Keratinocyte (primary cell): ENCODE results near the gene RELL1. TPM values are rescaled to one million over a fixed set of nuclear protein-coding genes. Genes with fewer than 3 reads are reported as not detected.
A peak's percentile ranks its signal among the peaks of the same experiment; 100 is the strongest.

ENCODE experiments used
- DNase-seq: peaks from one replicate; pipeline ENCODE4 v3.0.0-alpha.2; 2011; ENCODE audit warnings: low read depth, missing footprints, low spot score
- FAIRE-seq: peaks from 2 replicates; lab custom pipeline; 2011; peaks lifted over from hg19 to GRCh38; lab: Jason Lieb, UNC
- H2AFZ ChIP-seq: 2 replicates; pipeline ENCODE4 v1.6.0; 2012; ENCODE audit warnings: low read length, control low read depth, inconsistent platforms; ENCODE audit not compliant: control insufficient read depth
- H3K27ac ChIP-seq: 2 replicates; pipeline ENCODE4 v1.5.1; 2011; ENCODE audit warnings: low read length; ENCODE audit not compliant: control insufficient read depth, insufficient read depth
- H3K27me3 ChIP-seq: 3 replicates; pipeline ENCODE4 v1.6.0; 2011; ENCODE audit warnings: low read length; ENCODE audit not compliant: control insufficient read depth, insufficient read depth; ENCODE audit errors: extremely low read depth
- H3K36me3 ChIP-seq, 2 experiments: 2 replicates in 1 of 2; 3 replicates in 1 of 2; pipeline ENCODE4 v1.5.1; 2011; ENCODE audit warnings: low read length in 2 of 2, mild to moderate bottlenecking in 1 of 2; ENCODE audit not compliant: control insufficient read depth in 2 of 2, insufficient read depth in 2 of 2; ENCODE audit errors: extremely low read depth in 1 of 2
- H3K4me1 ChIP-seq: 3 replicates; pipeline ENCODE4 v1.5.1; 2011; ENCODE audit warnings: low read length; ENCODE audit not compliant: control insufficient read depth, insufficient read depth; ENCODE audit errors: extremely low read depth
- H3K4me2 ChIP-seq: 3 replicates; pipeline ENCODE4 v1.6.0; 2011; ENCODE audit warnings: low read depth, low read length; ENCODE audit not compliant: control insufficient read depth, insufficient read depth; ENCODE audit errors: extremely low read depth
- H3K4me3 ChIP-seq, 3 experiments: fragments of 200-600 bp in 1 of 3; sonication (generic) in 1 of 3; 2 replicates in 2 of 3; 3 replicates in 1 of 3; pipeline ENCODE4 v1.5.1; 2011 to 2016; ENCODE audit warnings: low read length in 3 of 3, mild to moderate bottlenecking in 3 of 3, control low read depth in 2 of 3, inconsistent platforms in 1 of 3, low read depth in 1 of 3, mixed read lengths in 1 of 3, mixed run types in 1 of 3, moderate library complexity in 1 of 3; ENCODE audit not compliant: control insufficient read depth in 2 of 3, insufficient read depth in 2 of 3; ENCODE audit errors: extremely low read depth in 1 of 3
- H3K79me2 ChIP-seq: 2 replicates; pipeline ENCODE4 v1.6.0; 2012; ENCODE audit warnings: low read length; ENCODE audit not compliant: control insufficient read depth, insufficient read depth
- H3K9ac ChIP-seq: 3 replicates; pipeline ENCODE4 v1.6.0; 2011; ENCODE audit warnings: low read length; ENCODE audit not compliant: control insufficient read depth, insufficient read depth; ENCODE audit errors: extremely low read depth
- H3K9me1 ChIP-seq: 3 replicates; pipeline ENCODE4 v1.6.0; 2011; ENCODE audit warnings: low read length; ENCODE audit not compliant: control insufficient read depth, insufficient read depth; ENCODE audit errors: extremely low read depth
- H3K9me3 ChIP-seq: 2 replicates; pipeline ENCODE4 v1.5.1; 2012; ENCODE audit warnings: low read depth, low read length; ENCODE audit not compliant: control insufficient read depth
- H4K20me1 ChIP-seq: 3 replicates; pipeline ENCODE4 v1.6.0; 2011; ENCODE audit warnings: low read length; ENCODE audit not compliant: control insufficient read depth, insufficient read depth; ENCODE audit errors: extremely low read depth
- CTCF ChIP-seq, 3 experiments: IDR thresholded peaks in 1 of 3; conservative IDR thresholded peaks in 1 of 3; optimal IDR thresholded peaks in 1 of 3; 2 replicates in 2 of 3; 3 replicates in 1 of 3; pipeline versions ENCODE3 to v1.5.1; 2011; ENCODE audit warnings: low read length in 3 of 3, mild to moderate bottlenecking in 3 of 3, moderate library complexity in 2 of 3, control low read depth in 1 of 3, inconsistent platforms in 1 of 3; ENCODE audit not compliant: insufficient read depth in 2 of 3; ENCODE audit errors: extremely low read depth in 1 of 3
- EZH2 ChIP-seq: IDR thresholded peaks from one replicate; pipeline ENCODE4 v1.6.1; 2012; ENCODE audit warnings: inconsistent platforms, mild to moderate bottlenecking, low read length, moderate library complexity
- dilution Hi-C: fragments of 300-500 bp; cut with MboI; formaldehyde crosslinking; loops from one replicate; pipeline ENCODE4 v1.7.0; 2020; ENCODE audit warnings: low sequenced_read_pairs; ENCODE audit not compliant: extremely low pct_ligation_motif_present
- polyA plus RNA-seq, 5 experiments: library from polyadenylated mRNA; depleted of rRNA in 3 of 5; stranded (reverse) in 3 of 5; stranded (forward) in 1 of 5; unstranded in 1 of 5; fragments of >200 nt; gene quantifications; 1 replicate in 1 of 5; 2 replicates in 3 of 5; 3 replicates in 1 of 5; pipeline versions ENCODE4 v1.2.1 to v1.2.3, GENCODE V29; 2011 to 2012; ENCODE audit warnings: missing spikeins in 2 of 5, low read depth in 1 of 5, low replicate concordance in 1 of 5

The RELL1 gene
- polyA plus RNA-seq, 1 donor (not counting 4 experiments of a cell fraction or from before 2014, with no cell fraction given), result 9.3 TPM

- peaks cover 16% of the 10 kb centered on the region for H3K4me1 ChIP-seq
- H3K9ac ChIP-seq, result no peak overlapping the region
- no peak overlapping the region for H3K4me3 ChIP-seq
- dilution Hi-C loops, result no loop called here
- DNase-seq, result no peak
- H3K9me3 ChIP-seq, result no peaks in the 10 kb centered on the region
- H3K27ac ChIP-seq, result peak overlapping the region; percentile 39
- H4K20me1 ChIP-seq, result no peaks in the 10 kb centered on the region
- peak; percentile 99 for FAIRE-seq
- H3K79me2 ChIP-seq, result no peaks in the 10 kb centered on the region
- H2AFZ ChIP-seq, result no peak overlapping the region
- H3K9me1 ChIP-seq, result no peaks in the 10 kb centered on the region
- H3K27me3 ChIP-seq, result no peaks in the 10 kb centered on the region
- no peaks in the 10 kb centered on the region for H3K36me3 ChIP-seq
- H3K4me2 ChIP-seq, result peak overlapping the region; percentile 64
- TF ChIP-seq CTCF (optimal IDR thresholded peaks at IDR 0.05 in 1 of 3, IDR thresholded peaks at IDR 0.05 in 1 of 3, conservative IDR thresholded peaks at IDR 0.05 in 1 of 3; ENCODE audit: extremely low read depth in 1 of 3, insufficient read depth in 2 of 3, low read length in 3 of 3) (no peak), EZH2 (no peak)
Observed at GRCh38 chr4:37693450-37694190, 7.4 kb upstream of the RELL1 start.

- no peak overlapping the region for H2AFZ ChIP-seq
- peak overlapping the region; percentile 23 for H3K27ac ChIP-seq
- H3K36me3 ChIP-seq, result no peaks in the 10 kb centered on the region
- H3K9ac ChIP-seq, result no peak overlapping the region
- H3K27me3 ChIP-seq, result no peaks in the 10 kb centered on the region
- H3K79me2 ChIP-seq, result no peaks in the 10 kb centered on the region
- no peak overlapping the region for H3K4me2 ChIP-seq
- H3K4me1 ChIP-seq, result peaks cover 16% of the 10 kb centered on the region
- DNase-seq (no peak), FAIRE-seq (no peak)
- TF ChIP-seq EZH2, result no peak
- no peak for TF ChIP-seq CTCF (optimal IDR thresholded peaks at IDR 0.05 in 1 of 3, IDR thresholded peaks at IDR 0.05 in 1 of 3, conservative IDR thresholded peaks at IDR 0.05 in 1 of 3; ENCODE audit: extremely low read depth in 1 of 3, insufficient read depth in 2 of 3, low read length in 3 of 3)
- H3K9me3 ChIP-seq, result no peaks in the 10 kb centered on the region
- no peaks in the 10 kb centered on the region for H3K9me1 ChIP-seq
- dilution Hi-C loops, result no loop called here
- no peaks in the 10 kb centered on the region for H4K20me1 ChIP-seq
- H3K4me3 ChIP-seq, result no peak overlapping the region
Observed at GRCh38 chr4:37693030-37693429, 6.9 kb upstream of the RELL1 start.
